Ovary (tissue), 9 donors: ENCODE measurements around the gene SPAG8. TPM values are rescaled to one million over a fixed set of nuclear protein-coding genes. Genes with fewer than 3 reads are reported as not detected.

ENCODE experiments used
- DNase-seq, 5 donors: peaks; one replicate each; pipeline ENCODE4 v3.0.0-alpha.2; 2019 to 2020
- H3K27ac ChIP-seq, 2 donors: fragments of 200-600 bp; one replicate each; pipeline versions ENCODE4 v1.5.1 to v1.8.0; 2019 to 2022
- H3K27me3 ChIP-seq: fragments of 200-600 bp; one replicate; pipeline ENCODE4 v1.8.0; 2022
- H3K36me3 ChIP-seq: fragments of 200-600 bp; sonication (generic); one replicate; pipeline ENCODE4 v1.5.1; 2019
- H3K4me1 ChIP-seq: one replicate; pipeline ENCODE4 v1.8.1; 2013; ENCODE audit warnings: mild to moderate bottlenecking, moderate library complexity; ENCODE audit not compliant: insufficient read depth
- H3K4me3 ChIP-seq: fragments of 200-600 bp; sonication (generic); one replicate; pipeline ENCODE4 v1.5.1; 2017
- H3K9me3 ChIP-seq, 2 donors: fragments of 200-600 bp in 1 of 2; sonication (generic) in 1 of 2; one replicate each; pipeline versions ENCODE4 v1.5.1 to v1.8.1; 2013 to 2019; ENCODE audit warnings: mild to moderate bottlenecking in 1 of 2, moderate library complexity in 1 of 2
- CTCF ChIP-seq, 3 donors: fragments of 450-650 bp in 2 of 3; fragments of 200-600 bp in 1 of 3; IDR thresholded peaks; one replicate each; pipeline versions ENCODE4 v1.5.1 to v1.8.0; 2016 to 2022; ENCODE audit warnings: antibody characterized with exemption in 3 of 3, mild to moderate bottlenecking in 1 of 3
- EP300 ChIP-seq: sonication (generic); formaldehyde crosslinking; IDR thresholded peaks from one replicate; pipeline ENCODE4 v1.6.1; 2017; ENCODE audit warnings: antibody characterized with exemption
- POLR2A ChIP-seq: fragments of 450-650 bp; IDR thresholded peaks from one replicate; pipeline ENCODE4 v1.6.1; 2017; ENCODE audit warnings: antibody characterized with exemption, mild to moderate bottlenecking, moderate library complexity
- WGBS, 3 donors: extraction: QIAGEN DNeasy Blood & Tissue Kit in 1 of 3; methylation state at CpG; one replicate each; pipeline versions ENCODE4 v1.1.5 to v1.1.7; 2013 to 2017; 5-methylcytosine and 5-hydroxymethylcytosine counted together
- intact Hi-C, 4 donors: fragments of 100-400 bp; cut with DNase I; formaldehyde crosslinking; loops; one replicate each; pipeline versions ENCODE4 v1.11.0 to v1.15.1; 2022 to 2023
- polyA plus RNA-seq, 2 donors: library from polyadenylated mRNA; stranded (reverse); fragments of 200-250 nt in 1 of 2; fragments of 350-450 nt in 1 of 2; fragmentation: Illumina TruSeq in 1 of 2; extraction: RNeasy Lipid Tissue Mini Kit (QIAGEN cat#74804) in 1 of 2; gene quantifications; one replicate each; pipeline ENCODE4 v1.2.3, GENCODE V29; 2013 to 2014
- total RNA-seq, 7 donors: library from RNA; depleted of rRNA in 2 of 7; stranded (reverse); fragments of >200 nt in 2 of 7; fragmentation: NEBNext Ultra II Directional in 3 of 7; extraction: Animal tissue kit (Norgen Biotek cat#: 25700) in 3 of 7; gene quantifications; one replicate each; pipeline versions ENCODE4 v1.1.0 to v1.2.4, GENCODE V29; 2016 to 2023
- donor health status: DM: no; HTN: no; CAD: no; lungs with moderate emphysema.
- donor health status: DM: no; HTN: no; CAD: no.
- donor health status: Bipolar disorder and iron deficiency.
- donor health status: DM: yes; HTN: yes; CAD: no.
- donor health status: DM: no; HTN: no; CAD: no.
- donor health status: DM: yes; HTN: yes; CAD: no.

Gene SPAG8
- total and polyA plus RNA-seq, 9 donors = 2.1 to 28.1 (median 4.6) TPM

- Histone ChIP-seq H3K4me3 (no peak overlapping the region), H3K4me1 (peaks cover 1% of the 10 kb centered on the region), H3K27ac (no peak overlapping the region), H3K9me3 (no peaks in the 10 kb centered on the region), H3K27me3 (no peaks in the 10 kb centered on the region), H3K36me3 (no peaks in the 10 kb centered on the region)
- no peak for TF ChIP-seq CTCF (IDR thresholded peaks at IDR 0.05)
- TF ChIP-seq POLR2A = no peak
- no peak for TF ChIP-seq EP300
- intact Hi-C loops = no loop called here
- whole genome bisulfite sequencing, 3 donors = 69 to 89% (median 73%) methylated on average over 5 of the region's 5 CpGs
- no peak for DNase-seq
These were observed 29.5 kb upstream of the SPAG8 start for GRCh38 chr9:35841645-35841900.

- peak in 1 of 5 donors; percentile 25 for DNase-seq
- TF ChIP-seq EP300 = no peak
- TF ChIP-seq CTCF (IDR thresholded peaks at IDR 0.05) = no peak
- no peak for TF ChIP-seq POLR2A
- Histone ChIP-seq H3K27ac (no peak overlapping the region), H3K36me3 (no peaks in the 10 kb centered on the region), H3K4me3 (no peak overlapping the region), H3K27me3 (no peaks in the 10 kb centered on the region), H3K9me3 (no peaks in the 10 kb centered on the region), H3K4me1 (no peaks in the 10 kb centered on the region)
- intact Hi-C loops = no loop called here
- 92 to 94% (median 93%) methylated on average over 15 of the region's 15 CpGs for WGBS, 3 donors
These were observed 29.0 kb upstream of the SPAG8 start for GRCh38 chr9:35840881-35841644.

- Histone ChIP-seq H3K4me3 (no peak overlapping the region), H3K4me1 (no peaks in the 10 kb centered on the region), H3K27me3 (no peaks in the 10 kb centered on the region), H3K27ac (no peak overlapping the region), H3K36me3 (no peaks in the 10 kb centered on the region), H3K9me3 (no peaks in the 10 kb centered on the region)
- intact Hi-C loops = loop anchor here in 1 of 4 donors (10.0 kb wide), 1 partner anchor 45 kb away; no protein-coding TSS in a partner anchor
- WGBS, 3 donors = 89 to 92% (median 90%) methylated on average over 5 of the region's 5 CpGs
- TF ChIP-seq CTCF (IDR thresholded peaks at IDR 0.05) = no peak
- no peak for TF ChIP-seq POLR2A
- TF ChIP-seq EP300 = no peak
- DNase-seq = no peak
These were observed 27.9 kb upstream of the SPAG8 start for GRCh38 chr9:35839926-35840325.

- Histone ChIP-seq H3K4me3 (no peak overlapping the region), H3K36me3 (no peaks in the 10 kb centered on the region), H3K27me3 (no peaks in the 10 kb centered on the region), H3K4me1 (peaks cover under 1% of the 10 kb centered on the region), H3K27ac (no peak overlapping the region), H3K9me3 (no peaks in the 10 kb centered on the region)
- intact Hi-C loops = loop anchor here in 1 of 4 donors (10.0 kb wide), 1 partner anchor 48 kb away; no protein-coding TSS in a partner anchor
- no peak for TF ChIP-seq CTCF (IDR thresholded peaks at IDR 0.05)
- DNase-seq = no peak
- WGBS, 3 donors = 94 to 96% (median 95%) methylated on average over 5 of the region's 5 CpGs
These were observed 24.5 kb upstream of the SPAG8 start for GRCh38 chr9:35836595-35836994.
